NCI-H1092 treated with DMSO at 0.1 percent for 48 hours (cell line): ENCODE results near the gene RCVRN.

Source experiments
- DNase-seq: peaks from one replicate; lab custom pipeline; 2025; lab: John Stamatoyannopoulos, UW

The RCVRN gene

GRCh38 chr17:9898812-9899211, 6.3 kb downstream of the RCVRN start:
- no peak for DNase-seq

- DNase-seq = no peak
These were observed 7.6 kb downstream of the RCVRN start for GRCh38 chr17:9897372-9897968.

GRCh38 chr17:9895923-9896322, 9.1 kb downstream of the RCVRN start:
- DNase-seq = no peak

GRCh38 chr17:9894231-9894630, 10.8 kb downstream of the RCVRN start:
- DNase-seq = no peak

GRCh38 chr17:9893411-9894012, 11.6 kb downstream of the RCVRN start:
- no peak for DNase-seq

GRCh38 chr17:9890124-9890523, 14.9 kb downstream of the RCVRN start:
- no peak for DNase-seq

- no peak for DNase-seq
These were observed 17.6 kb downstream of the RCVRN start for GRCh38 chr17:9887508-9887907.

GRCh38 chr17:9886141-9886930, 18.7 kb downstream of the RCVRN start:
- DNase-seq = no peak

- DNase-seq = no peak
These were observed 21.6 kb downstream of the RCVRN start for GRCh38 chr17:9883451-9883850.

- no peak for DNase-seq
These were observed 24.5 kb downstream of the RCVRN start for GRCh38 chr17:9880582-9880999.

- DNase-seq = no peak
These were observed 26.1 kb downstream of the RCVRN start for GRCh38 chr17:9878786-9879525.

GRCh38 chr17:9878356-9878755, 26.7 kb downstream of the RCVRN start:
- no peak for DNase-seq

- no peak for DNase-seq
These were observed 29.6 kb downstream of the RCVRN start for GRCh38 chr17:9875441-9875840.

- DNase-seq = no peak
These were observed 30.3 kb downstream of the RCVRN start for GRCh38 chr17:9874722-9875121.

GRCh38 chr17:9872852-9873251, 32.2 kb downstream of the RCVRN start:
- DNase-seq = no peak

GRCh38 chr17:9868552-9868951, 36.5 kb downstream of the RCVRN start:
- DNase-seq = no peak

- DNase-seq = no peak
These were observed 39.5 kb downstream of the RCVRN start for GRCh38 chr17:9865586-9865985.

- DNase-seq = no peak
These were observed 42.1 kb downstream of the RCVRN start for GRCh38 chr17:9862949-9863348.

GRCh38 chr17:9862220-9862619, 42.9 kb downstream of the RCVRN start:
- DNase-seq = no peak

- no peak for DNase-seq
These were observed 44.2 kb downstream of the RCVRN start for GRCh38 chr17:9860851-9861250.

GRCh38 chr17:9859781-9860180, 45.3 kb downstream of the RCVRN start:
- no peak for DNase-seq

- DNase-seq = no peak
These were observed 50.0 kb downstream of the RCVRN start for GRCh38 chr17:9855036-9855435.

GRCh38 chr17:9854255-9854654, 50.8 kb downstream of the RCVRN start:
- DNase-seq = no peak
